ENCODE measurements around the gene SLCO4A1. TPM values are rescaled to one million over a fixed set of nuclear protein-coding genes. Genes with fewer than 3 reads are reported as not detected.

SLCO4A1 gene
- total and polyA plus RNA-seq, 4 donors = 4.7 to 152 (median 42.5) TPM

DNA sequence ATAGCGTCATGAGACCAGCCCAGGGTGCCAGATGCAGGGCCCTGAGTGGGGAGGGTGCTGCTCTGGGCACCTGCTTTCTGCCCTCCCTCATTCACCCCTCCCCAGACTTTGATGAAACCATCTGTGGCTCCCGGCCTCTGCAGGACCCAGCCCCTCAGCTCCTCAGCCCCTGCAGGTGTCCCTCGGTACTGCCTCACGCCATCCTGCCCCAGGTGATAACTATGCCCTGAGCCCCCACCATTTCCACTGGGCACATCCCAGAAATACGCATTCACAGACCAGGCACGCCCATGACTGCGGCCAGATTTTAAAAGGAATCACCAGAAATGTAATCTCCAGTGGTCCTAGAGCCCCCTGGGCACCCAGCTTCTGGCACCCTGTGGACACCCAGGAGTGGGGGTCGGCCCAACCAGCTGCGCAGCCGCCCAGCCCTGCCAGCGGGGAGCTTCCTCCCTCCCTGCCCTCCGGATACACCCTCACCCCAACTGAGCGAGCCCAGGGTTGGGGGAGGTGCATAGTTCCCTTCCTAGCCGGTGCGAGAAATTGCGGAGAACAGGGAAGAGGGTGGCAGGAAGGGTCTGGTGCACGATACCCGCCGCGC lies 65.7 kb downstream of the SLCO4A1 start:
- Histone ChIP-seq H3K27ac (ENCODE audit: low read depth in 1 of 2, low read length in 1 of 2) (no peak overlapping the region), H3K4me3 (no peak overlapping the region), H3K9me3 (ENCODE audit: control insufficient read depth in 4 of 4, insufficient read depth in 3 of 4, low read length in 3 of 4) (no peaks in the 10 kb centered on the region), H3K4me1 (ENCODE audit: control insufficient read depth in 5 of 5, insufficient read depth in 5 of 5, low read length in 5 of 5) (peaks cover 0 to 6% (median 0%) of the 10 kb centered on the region in 5 donors), H3K36me3 (ENCODE audit: control insufficient read depth in 4 of 4, insufficient read depth in 4 of 4, low read length in 4 of 4) (no peaks in the 10 kb centered on the region), H3K9ac (ENCODE audit: insufficient read depth in 1 of 2, low read length in 2 of 2) (no peak overlapping the region), H3K27me3 (ENCODE audit: control insufficient read depth in 3 of 3, insufficient read depth in 3 of 3, low read length in 2 of 3) (peaks cover 13 to 43% (median 30%) of the 10 kb centered on the region in 3 donors)
- TF ChIP-seq CTCF (IDR thresholded peaks at IDR 0.05; ENCODE audit: control extremely low read depth, extremely low read depth) = no peak
- WGBS, 2 donors = 2 to 5% methylated on average over 20 of the region's 20 CpGs
- no peak for ATAC-seq (ENCODE audit: insufficient read depth, low FRiP score)
- DNase-seq = no peak

DNA sequence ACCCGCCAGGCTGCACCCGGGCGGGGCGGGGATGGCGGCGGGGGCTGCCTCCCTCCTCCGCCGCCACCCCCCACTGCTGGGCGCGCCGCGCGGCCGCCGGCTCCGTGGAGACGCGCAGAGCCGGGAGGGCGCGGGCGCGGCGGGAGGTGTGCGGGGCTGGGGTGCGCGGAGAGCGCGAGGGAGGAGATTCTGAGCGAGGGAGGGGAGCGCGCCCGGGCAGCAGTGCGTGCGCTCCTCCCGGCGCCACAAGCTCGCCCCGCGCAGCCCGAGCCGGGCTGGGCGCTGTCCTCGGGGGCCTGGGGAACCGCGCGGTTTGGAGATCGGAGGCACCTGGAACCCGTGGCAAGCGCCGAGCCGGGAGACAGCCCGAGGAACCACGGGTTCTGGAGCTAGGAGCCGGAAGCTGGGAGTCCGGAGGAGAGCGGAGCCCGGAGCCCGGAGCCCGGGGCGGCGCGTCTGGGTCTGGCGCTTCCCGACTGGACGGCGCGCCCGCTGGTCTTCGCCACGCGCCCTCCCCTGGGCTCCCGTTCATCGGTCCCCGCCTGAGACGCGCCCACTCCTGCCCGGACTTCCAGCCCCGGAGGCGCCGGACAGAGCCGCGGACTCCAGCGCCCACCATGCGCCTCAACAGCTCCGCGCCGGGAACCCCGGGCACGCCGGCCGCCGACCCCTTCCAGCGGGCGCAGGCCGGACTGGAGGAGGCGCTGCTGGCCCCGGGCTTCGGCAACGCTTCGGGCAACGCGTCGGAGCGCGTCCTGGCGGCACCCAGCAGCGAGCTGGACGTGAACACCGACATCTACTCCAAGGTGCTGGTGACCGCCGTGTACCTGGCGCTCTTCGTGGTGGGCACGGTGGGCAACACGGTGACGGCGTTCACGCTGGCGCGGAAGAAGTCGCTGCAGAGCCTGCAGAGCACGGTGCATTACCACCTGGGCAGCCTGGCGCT lies 66.6 kb downstream of the SLCO4A1 start, which contains the start of gene NTSR1:
Gene NTSR1, plus strand, starts transcription at position 246 of the 946 bp plus-strand sequence. Its CDS starts 372 bp downstream, at position 618.
- ATAC-seq (ENCODE audit: insufficient read depth, low FRiP score) (no peak), DNase-seq (no peak)
- Histone ChIP-seq H3K27me3 (ENCODE audit: control insufficient read depth in 3 of 3, insufficient read depth in 3 of 3, low read length in 2 of 3) (peaks cover 13 to 46% (median 30%) of the 10 kb centered on the region in 3 donors), H3K27ac (ENCODE audit: low read depth in 1 of 2, low read length in 1 of 2) (no peak within 1 kb of the TSS), H3K4me3 (no peak within 1 kb of the TSS), H3K9ac (ENCODE audit: insufficient read depth in 1 of 2, low read length in 2 of 2) (no peak within 1 kb of the TSS), H3K36me3 (ENCODE audit: control insufficient read depth in 4 of 4, insufficient read depth in 4 of 4, low read length in 4 of 4) (no peaks in the 10 kb centered on the region), H3K9me3 (ENCODE audit: control insufficient read depth in 4 of 4, insufficient read depth in 3 of 4, low read length in 3 of 4) (no peaks in the 10 kb centered on the region), H3K4me1 (ENCODE audit: control insufficient read depth in 5 of 5, insufficient read depth in 5 of 5, low read length in 5 of 5) (peaks cover 0 to 6% (median 0%) of the 10 kb centered on the region in 5 donors)
- WGBS, 2 donors = 8 to 11% methylated on average over 103 to 124 of the region's 124 CpGs
- TF ChIP-seq CTCF (IDR thresholded peaks at IDR 0.05; ENCODE audit: control extremely low read depth, extremely low read depth) = no peak

GRCh38 chr20:62709537-62709905 lies 67.2 kb downstream of the SLCO4A1 start:
- no peak for DNase-seq
- TF ChIP-seq CTCF (IDR thresholded peaks at IDR 0.05; ENCODE audit: control extremely low read depth, extremely low read depth) = no peak
- no peak overlapping the region for H3K9ac ChIP-seq (ENCODE audit: insufficient read depth in 1 of 2, low read length in 2 of 2)
- peaks cover 13 to 49% (median 33%) of the 10 kb centered on the region in 3 donors for H3K27me3 ChIP-seq (ENCODE audit: control insufficient read depth in 3 of 3, insufficient read depth in 3 of 3, low read length in 2 of 3)
- no peak overlapping the region for H3K4me3 ChIP-seq
- no peak overlapping the region for H3K27ac ChIP-seq (ENCODE audit: low read depth in 1 of 2, low read length in 1 of 2)
- H3K36me3 ChIP-seq (ENCODE audit: control insufficient read depth in 4 of 4, insufficient read depth in 4 of 4, low read length in 4 of 4) = no peaks in the 10 kb centered on the region
- peaks cover 0 to 2% (median 0%) of the 10 kb centered on the region in 4 donors for H3K9me3 ChIP-seq (ENCODE audit: control insufficient read depth in 4 of 4, insufficient read depth in 3 of 4, low read length in 3 of 4)
- 68 to 83% methylated on average over 30 of the region's 30 CpGs for WGBS, 2 donors
- peaks cover 0 to 3% (median 0%) of the 10 kb centered on the region in 5 donors for H3K4me1 ChIP-seq (ENCODE audit: control insufficient read depth in 5 of 5, insufficient read depth in 5 of 5, low read length in 5 of 5)
- ATAC-seq (ENCODE audit: insufficient read depth, low FRiP score) = no peak
